Mucosa of gallbladder (tissue), 1 donor: Measurements from ENCODE around the gene KIF22. TPM values are rescaled to one million over a fixed set of nuclear protein-coding genes. Genes with fewer than 3 reads are reported as not detected.
"Not testable (repeated sequence)": the region's sequence is repeated elsewhere in the genome, so short reads cannot be mapped to it uniquely, and the experiment has no call there.

ENCODE experiments used
- DNase-seq: peaks from one replicate; pipeline ENCODE4 v3.0.0-alpha.2; 2020; ENCODE audit warnings: low spot score
- total RNA-seq: library from RNA; stranded (reverse); gene quantifications from one replicate; pipeline ENCODE4 v1.2.1, GENCODE V29; 2021
- donor health status: DM: no; HTN: no; CAD: no.

KIF22 gene
- 21.6 TPM for total RNA-seq

DNA sequence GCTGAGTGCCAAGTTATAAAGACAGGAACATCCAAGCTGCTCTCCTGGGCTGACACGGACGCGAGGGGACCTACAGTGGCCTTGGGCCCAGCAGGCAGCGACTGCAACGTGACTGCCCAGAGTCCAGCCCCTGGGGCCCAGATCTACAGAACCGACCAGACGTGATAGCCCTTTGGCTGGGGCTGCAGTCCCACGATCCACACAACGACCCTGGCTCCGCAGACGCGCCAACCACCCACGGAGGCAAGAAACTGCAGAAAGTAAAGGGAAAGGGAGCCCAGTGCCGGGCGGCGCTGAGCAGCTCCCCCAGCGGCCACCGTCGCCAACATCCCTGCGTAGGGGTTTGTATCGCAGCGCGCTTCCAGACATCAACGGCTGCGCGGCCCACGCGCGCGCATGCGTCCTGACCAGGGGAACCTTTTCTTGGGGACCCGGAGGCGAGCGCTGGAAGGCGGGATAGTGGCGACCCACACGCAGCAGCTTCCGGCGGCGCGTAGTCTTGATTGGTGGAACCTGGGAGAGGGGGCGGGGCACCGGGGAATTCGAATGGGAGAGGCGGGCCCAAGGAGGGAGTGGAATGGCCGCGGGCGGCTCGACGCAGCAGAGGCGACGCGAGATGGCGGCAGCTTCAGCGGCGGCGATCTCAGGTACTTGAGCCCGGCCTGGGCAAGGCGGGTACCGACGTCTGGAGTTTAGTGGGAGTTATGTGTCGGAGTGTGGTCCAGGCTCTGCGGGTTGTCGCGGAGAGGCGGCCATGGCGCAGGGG is at the start of gene KIF22:
TSS of gene KIF22 (plus strand) at position 569 of the 766 bp plus-strand sequence. CDS start at position 578, 9 bp downstream.
- DNase-seq: peak; percentile 99

GRCh38 chr16:29742683-29743275 is 47.8 kb upstream of the KIF22 start:
- DNase-seq: no peak

- DNase-seq: no peak
Observed at GRCh38 chr16:29743475-29743826, 47.1 kb upstream of the KIF22 start.

DNA sequence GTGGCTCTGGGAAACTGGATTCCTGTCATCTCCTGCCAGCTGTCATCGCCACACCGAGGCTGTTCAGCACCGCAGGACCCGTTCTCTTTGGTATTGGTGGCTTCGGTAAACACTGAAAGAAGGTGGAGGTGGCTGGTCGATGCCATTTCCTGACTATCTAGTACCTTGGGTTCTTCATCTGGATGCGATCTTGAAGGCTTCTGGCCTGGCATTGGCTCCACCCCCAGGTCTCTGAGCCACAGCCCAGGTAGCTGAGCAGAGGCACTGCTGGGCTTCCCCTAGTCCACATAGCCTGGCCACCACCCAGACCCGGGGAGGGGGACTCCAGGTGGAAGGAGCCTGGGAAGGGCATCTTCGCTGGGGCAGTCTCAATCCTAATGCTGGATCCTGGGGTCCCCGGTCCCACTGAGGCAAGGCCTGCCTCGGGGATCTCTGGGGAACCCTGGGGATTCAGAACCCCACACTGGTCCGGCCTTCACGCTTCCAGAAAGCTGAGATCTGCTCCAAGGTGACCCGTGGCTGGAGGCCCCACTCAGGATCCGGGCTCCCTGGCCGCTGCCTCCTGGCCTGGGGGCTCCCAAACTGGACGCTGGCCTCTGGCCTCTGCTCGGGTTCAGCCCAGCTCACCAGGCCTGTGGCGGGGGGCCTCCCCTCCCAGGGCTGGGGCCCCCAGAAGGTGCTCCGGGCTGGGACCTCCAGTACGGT is 46.6 kb upstream of the KIF22 start:
- DNase-seq: no peak

- no peak for DNase-seq
Observed at GRCh38 chr16:29744541-29745101, 45.9 kb upstream of the KIF22 start.

- no peak for DNase-seq
Observed at GRCh38 chr16:29745121-29745852, 45.3 kb upstream of the KIF22 start.

- DNase-seq: peak; percentile 72
Observed at GRCh38 chr16:29745853-29746345, 44.7 kb upstream of the KIF22 start, which contains the start of gene C16orf54. Gene C16orf54, minus strand, starts transcription at chr16:29745990. Its CDS starts 1,039 bp downstream, at chr16:29744951.

- DNase-seq: not testable (repeated sequence)
Observed at GRCh38 chr16:29746518-29746917, 44.0 kb upstream of the KIF22 start.

GRCh38 chr16:29747947-29748759 is 42.4 kb upstream of the KIF22 start:
- DNase-seq: no peak

DNA sequence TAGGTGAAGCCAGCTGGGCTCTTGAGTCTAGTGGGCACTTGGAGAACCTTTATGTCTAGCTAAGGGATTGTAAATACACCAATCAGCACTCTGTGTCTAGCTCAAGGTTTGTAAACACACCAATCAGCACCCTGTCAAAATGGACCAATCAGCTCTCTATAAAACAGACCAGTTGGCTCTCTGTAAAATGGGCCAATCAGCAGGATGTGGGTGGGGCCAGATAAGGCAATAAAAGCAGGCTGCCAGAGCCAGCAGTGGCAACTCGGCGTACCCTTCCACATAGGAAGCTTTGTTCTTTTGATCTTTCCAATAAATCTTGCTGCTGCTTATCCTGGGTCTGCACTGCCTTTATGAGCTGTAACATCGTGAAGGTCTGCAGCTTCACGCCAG is 41.8 kb upstream of the KIF22 start:
- not testable (repeated sequence) for DNase-seq

- DNase-seq: no peak
Observed at GRCh38 chr16:29753516-29753915, 37.0 kb upstream of the KIF22 start.

DNA sequence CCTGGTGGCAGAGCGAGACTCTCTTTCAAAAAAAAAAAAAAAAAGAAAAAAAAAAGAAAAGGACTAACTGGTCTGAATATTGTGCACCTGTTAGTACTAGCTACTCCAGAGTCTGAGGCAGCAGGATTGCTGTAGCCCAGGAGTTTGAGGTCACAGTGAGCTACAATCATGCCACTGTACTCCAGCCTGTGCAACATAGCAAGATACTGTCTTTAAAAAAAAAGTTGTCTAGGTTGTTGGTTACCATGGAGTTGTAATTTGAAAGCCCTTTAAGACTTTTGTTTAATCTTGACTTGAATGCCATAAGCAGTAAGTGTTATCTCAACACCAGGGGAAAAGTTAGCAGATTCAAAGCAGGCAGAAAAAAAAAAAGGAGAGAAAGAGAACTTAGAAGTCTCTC is 33.9 kb upstream of the KIF22 start:
- no peak for DNase-seq

DNA sequence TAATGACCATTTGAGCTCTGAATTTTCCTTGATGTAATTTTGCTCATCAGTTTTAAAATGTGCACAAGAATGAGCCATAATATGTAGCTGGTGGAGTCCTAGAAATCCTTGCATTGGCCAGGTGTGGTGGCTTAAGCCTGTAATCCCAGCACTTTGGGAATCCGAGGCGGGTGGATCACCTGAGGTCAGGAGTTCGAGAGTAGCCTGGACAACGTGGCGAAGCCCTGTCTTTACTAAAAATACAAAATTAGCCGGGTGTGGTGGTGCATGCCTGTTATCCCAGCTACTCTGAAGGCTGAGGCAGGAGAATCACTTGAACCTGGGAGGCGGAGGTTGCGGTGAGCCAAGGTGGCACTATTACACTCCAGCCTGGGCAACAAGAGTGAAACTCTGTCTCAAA is 33.5 kb upstream of the KIF22 start:
- DNase-seq: not testable (repeated sequence)

GRCh38 chr16:29757950-29758466 is 32.5 kb upstream of the KIF22 start:
- peak; percentile 17 for DNase-seq

GRCh38 chr16:29760567-29761279 is 29.8 kb upstream of the KIF22 start:
- no peak for DNase-seq

DNA sequence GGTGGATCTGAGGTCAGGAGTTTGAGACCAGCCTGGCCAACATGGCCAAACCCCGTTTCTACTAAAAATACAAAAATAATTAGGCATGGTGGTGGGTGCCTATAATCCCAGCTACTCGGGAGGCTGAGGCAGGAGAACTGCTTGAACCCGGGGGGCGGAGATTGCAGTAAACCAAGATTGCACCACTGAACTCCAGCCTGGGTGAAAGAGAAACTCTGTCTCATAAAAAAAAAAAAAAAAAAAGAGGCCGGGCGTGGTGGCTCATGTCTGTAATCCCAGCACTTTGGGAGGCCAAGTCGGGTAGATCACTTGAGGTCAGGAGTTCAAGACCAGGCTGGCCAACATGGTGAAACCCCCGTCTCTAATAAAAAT is 29.3 kb upstream of the KIF22 start:
- not testable (repeated sequence) for DNase-seq

DNA sequence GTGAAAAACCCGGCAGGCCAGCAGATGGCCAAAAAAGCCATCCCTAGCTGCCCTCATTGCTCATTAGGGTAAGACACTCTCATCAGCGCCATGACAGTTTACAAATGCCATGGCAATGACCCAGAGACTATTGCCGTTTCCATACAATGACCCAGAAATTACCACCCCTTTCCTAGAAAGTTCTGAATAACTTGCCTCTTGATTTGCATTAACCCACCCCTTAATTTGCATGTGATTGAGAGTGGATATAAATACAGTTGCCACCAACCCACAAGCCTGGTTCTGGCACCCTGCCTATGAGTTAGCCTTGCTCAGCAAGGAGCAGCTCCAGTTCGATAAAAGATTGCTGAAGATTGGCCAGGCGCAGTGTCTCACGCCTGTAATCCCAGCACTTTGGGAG is 28.7 kb upstream of the KIF22 start:
- DNase-seq: peak; percentile 51

GRCh38 chr16:29763326-29763725 is 27.2 kb upstream of the KIF22 start:
- no peak for DNase-seq

DNA sequence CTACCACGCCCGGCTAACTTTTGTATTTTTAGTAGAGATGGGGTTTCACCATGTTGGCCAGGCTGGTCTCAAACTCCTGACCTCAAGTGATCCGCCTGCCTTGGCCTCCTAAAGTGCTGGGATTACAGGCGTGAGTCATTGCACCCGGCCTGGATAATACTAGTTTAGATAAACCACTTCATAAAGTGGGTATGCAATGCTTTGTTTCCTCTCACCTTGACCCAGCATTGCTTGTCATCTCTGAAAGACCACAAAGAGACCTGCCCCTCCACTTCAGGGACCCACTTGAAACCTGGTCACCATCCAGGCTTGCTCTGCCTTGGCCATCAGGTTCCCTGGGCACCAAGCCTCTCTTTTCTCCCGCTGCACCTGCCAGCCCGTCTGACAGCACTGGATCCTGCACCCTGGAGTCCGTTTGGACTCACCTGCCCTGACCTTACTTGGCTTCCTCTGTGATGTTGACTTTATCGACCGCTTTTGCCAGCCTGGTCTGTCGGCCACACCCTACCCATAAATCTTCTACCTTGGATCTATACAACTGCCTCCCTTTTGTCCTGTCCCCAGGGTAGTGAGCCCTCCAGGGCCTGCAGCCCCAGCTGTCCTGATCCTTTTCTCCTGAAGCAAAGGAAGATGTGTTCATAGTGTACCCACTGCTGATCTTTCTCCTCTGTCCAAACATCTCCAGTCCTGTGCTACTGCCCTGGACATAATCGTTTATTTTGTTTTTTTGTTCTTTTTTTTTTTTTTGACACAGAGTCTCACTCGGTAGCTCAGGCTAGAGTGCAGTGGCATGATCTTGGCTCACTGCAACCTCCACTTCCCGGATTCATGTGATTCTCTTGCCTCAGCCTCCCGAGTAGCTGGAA is 25.2 kb upstream of the KIF22 start:
- peak; percentile 80 for DNase-seq
